ENCODE data around the gene ADAM22. TPM values are rescaled to one million over a fixed set of nuclear protein-coding genes. Genes with fewer than 3 reads are reported as not detected.
A peak's percentile ranks its signal among the peaks of the same experiment; 100 is the strongest.

The ADAM22 gene
- total and polyA plus RNA-seq, 4 donors = 0.04 to 0.61 (median 0.15) TPM

DNA sequence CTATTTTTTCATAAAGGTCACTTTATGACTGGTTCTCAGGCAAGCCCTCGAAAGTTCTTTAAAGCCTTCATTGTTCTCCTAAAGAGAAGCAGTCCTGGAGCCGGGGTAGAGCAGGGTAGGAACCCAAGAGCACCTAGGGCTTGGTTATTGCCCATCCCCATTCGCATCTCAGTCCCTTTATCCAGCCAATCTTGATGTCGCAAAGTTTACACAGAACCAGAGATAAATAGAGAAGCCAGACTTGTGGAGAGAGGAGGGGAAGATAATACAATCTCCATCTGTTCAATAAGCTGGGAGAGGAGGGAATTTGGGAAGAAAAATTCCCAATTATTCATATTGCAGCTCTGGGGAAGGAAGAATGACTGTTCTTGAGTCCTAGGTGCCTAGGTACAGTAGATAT is 292.1 kb downstream of the ADAM22 start:
- WGBS = 44% methylated on average over 4 of the region's 4 CpGs
- Histone ChIP-seq H3K9me3 (ENCODE audit: control insufficient read depth in 4 of 4, low read length in 3 of 4) (no peaks in the 10 kb centered on the region), H3K27me3 (ENCODE audit: control insufficient read depth in 4 of 4, insufficient read depth in 4 of 4, low read length in 3 of 4) (no peaks in the 10 kb centered on the region), H3K27ac (ENCODE audit: low read depth in 1 of 2, low read length in 2 of 2) (no peak overlapping the region), H3K4me1 (ENCODE audit: control insufficient read depth in 4 of 4, insufficient read depth in 4 of 4, low read length in 3 of 4) (peaks cover 2 to 15% (median 13%) of the 10 kb centered on the region in 4 donors), H3K4me3 (ENCODE audit: low read depth in 1 of 3, low read length in 3 of 3) (no peak overlapping the region), H3K9ac (ENCODE audit: low read depth in 1 of 2, low read length in 2 of 2) (no peak overlapping the region), H3K36me3 (ENCODE audit: control insufficient read depth in 4 of 4, insufficient read depth in 3 of 4, low read depth in 1 of 4, low read length in 3 of 4) (no peaks in the 10 kb centered on the region)
- DNase-seq (ENCODE audit: low spot score) = no peak
- TF ChIP-seq RXRA (IDR thresholded peaks at IDR 0.05) (peak in 1 of 2 donors; percentile 32), HNF4A (conservative IDR thresholded peaks at IDR 0.05) (peak in 1 of 2 donors; percentile 27), FOXA2 (IDR thresholded peaks at IDR 0.05) (peak; percentile 76), FOXA1 (IDR thresholded peaks at IDR 0.05) (peak; percentile 53), SP1 (IDR thresholded peaks at IDR 0.05) (no peak)

- H3K27me3 ChIP-seq (ENCODE audit: control insufficient read depth in 4 of 4, insufficient read depth in 4 of 4, low read length in 3 of 4) = no peaks in the 10 kb centered on the region
- peak overlapping the region; percentile 58 to 82 for H3K27ac ChIP-seq (ENCODE audit: low read depth in 1 of 2, low read length in 2 of 2)
- no peaks in the 10 kb centered on the region for H3K9me3 ChIP-seq (ENCODE audit: control insufficient read depth in 4 of 4, low read length in 3 of 4)
- no peak overlapping the region for H3K4me3 ChIP-seq (ENCODE audit: low read depth in 1 of 3, low read length in 3 of 3)
- TF ChIP-seq ATF3 (IDR thresholded peaks at IDR 0.05) (peak; percentile 7), HNF4A (conservative IDR thresholded peaks at IDR 0.05) (peak; percentile 46 to 52), JUND (IDR thresholded peaks at IDR 0.05) (peak; percentile 46 to 74), NR2F2 (IDR thresholded peaks at IDR 0.05) (peak; percentile 83), RAD21 (IDR thresholded peaks at IDR 0.05) (no peak), HNF4G (IDR thresholded peaks at IDR 0.05) (no peak), RXRA (IDR thresholded peaks at IDR 0.05) (peak; percentile 66 to 67), SP1 (IDR thresholded peaks at IDR 0.05) (peak; percentile 66)
- DNase-seq (ENCODE audit: low spot score) = no peak
- 23% methylated on average over 6 of the region's 6 CpGs for WGBS
- no peaks in the 10 kb centered on the region for H3K36me3 ChIP-seq (ENCODE audit: control insufficient read depth in 4 of 4, insufficient read depth in 3 of 4, low read depth in 1 of 4, low read length in 3 of 4)
- H3K9ac ChIP-seq (ENCODE audit: low read depth in 1 of 2, low read length in 2 of 2) = no peak overlapping the region
- peaks cover 2 to 15% (median 13%) of the 10 kb centered on the region in 4 donors for H3K4me1 ChIP-seq (ENCODE audit: control insufficient read depth in 4 of 4, insufficient read depth in 4 of 4, low read length in 3 of 4)
Measured at GRCh38 chr7:88226886-88227516, 292.9 kb downstream of the ADAM22 start.

DNA sequence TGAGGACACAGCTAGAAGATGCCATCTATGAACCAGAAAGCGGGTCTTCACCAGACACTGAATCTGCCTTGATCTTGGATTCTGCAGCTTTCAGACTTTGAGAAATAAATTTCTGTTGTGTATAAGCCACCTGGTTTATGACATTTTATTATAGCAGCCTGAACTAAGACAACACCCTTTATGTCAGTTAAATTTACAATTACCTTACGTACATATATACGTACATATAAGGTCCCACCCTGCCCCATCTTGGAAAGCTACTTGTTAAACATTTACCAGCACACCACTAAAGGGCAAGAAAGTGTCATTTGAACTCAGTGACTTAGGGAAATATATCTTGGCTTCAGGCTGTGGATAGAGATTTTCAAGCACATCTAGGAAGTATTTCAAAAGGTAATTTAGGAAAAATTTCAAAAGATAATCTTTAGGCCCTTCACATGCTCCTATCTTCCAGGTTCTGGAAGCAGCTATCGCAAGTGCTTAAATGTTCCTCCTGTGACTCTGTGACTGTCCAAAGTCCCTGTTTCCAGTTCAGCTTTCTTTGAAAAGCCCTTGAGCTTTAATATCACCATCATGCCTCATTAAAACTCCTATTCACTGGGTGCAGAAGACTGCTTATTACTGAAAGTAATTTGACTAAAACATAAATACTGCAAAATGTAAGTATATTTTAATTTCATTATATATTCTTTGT is 295.4 kb downstream of the ADAM22 start:
- no peaks in the 10 kb centered on the region for H3K27me3 ChIP-seq (ENCODE audit: control insufficient read depth in 4 of 4, insufficient read depth in 4 of 4, low read length in 3 of 4)
- H3K4me1 ChIP-seq (ENCODE audit: control insufficient read depth in 4 of 4, insufficient read depth in 4 of 4, low read length in 3 of 4) = peaks cover 2 to 18% (median 13%) of the 10 kb centered on the region in 4 donors
- no peak overlapping the region for H3K27ac ChIP-seq (ENCODE audit: low read depth in 1 of 2, low read length in 2 of 2)
- WGBS = 91% methylated on average over 4 of the region's 4 CpGs
- H3K4me3 ChIP-seq (ENCODE audit: low read depth in 1 of 3, low read length in 3 of 3) = no peak overlapping the region
- no peaks in the 10 kb centered on the region for H3K36me3 ChIP-seq (ENCODE audit: control insufficient read depth in 4 of 4, insufficient read depth in 3 of 4, low read depth in 1 of 4, low read length in 3 of 4)
- H3K9me3 ChIP-seq (ENCODE audit: control insufficient read depth in 4 of 4, low read length in 3 of 4) = no peaks in the 10 kb centered on the region
- no peak for DNase-seq (ENCODE audit: low spot score)
- TF ChIP-seq EGR1 (IDR thresholded peaks at IDR 0.05; ENCODE audit: low read depth in 2 of 2) = no peak
- TF ChIP-seq, protein P1, sequence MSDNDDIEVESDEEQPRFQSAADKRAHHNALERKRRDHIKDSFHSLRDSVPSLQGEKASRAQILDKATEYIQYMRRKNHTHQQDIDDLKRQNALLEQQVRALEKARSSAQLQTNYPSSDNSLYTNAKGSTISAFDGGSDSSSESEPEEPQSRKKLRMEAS (IDR thresholded peaks at IDR 0.05) = no peak
- TF ChIP-seq ZBTB33 (IDR thresholded peaks at IDR 0.05) = no peak
- no peak for TF ChIP-seq JUND (IDR thresholded peaks at IDR 0.05)
- TF ChIP-seq REST (IDR thresholded peaks at IDR 0.05) = no peak
- TF ChIP-seq HNF4G (IDR thresholded peaks at IDR 0.05) = no peak
- no peak for TF ChIP-seq RXRA (IDR thresholded peaks at IDR 0.05)
- TF ChIP-seq TAF1 (conservative IDR thresholded peaks at IDR 0.05) = no peak
- TF ChIP-seq CTCF (IDR thresholded peaks at IDR 0.05; ENCODE audit: low read depth, low read length, missing input control) = no peak
- no peak for TF ChIP-seq FOXA1 (IDR thresholded peaks at IDR 0.05)
- no peak overlapping the region for H3K9ac ChIP-seq (ENCODE audit: low read depth in 1 of 2, low read length in 2 of 2)

Data from liver (tissue), 9 donors.